H9 (cell line): ENCODE data around the gene ANO2. TPM values are rescaled to one million over a fixed set of nuclear protein-coding genes. Genes with fewer than 3 reads are reported as not detected.

Experiments
- DNase-seq: peaks from one replicate; pipeline ENCODE4 v3.0.0-alpha.2; 2017
- H2AFZ ChIP-seq: one replicate; pipeline ENCODE4 v1.6.1; 2013; ENCODE audit warnings: mild to moderate bottlenecking, low read length, control low read depth, moderate library complexity
- H2AK5ac ChIP-seq: 2 replicates; pipeline ENCODE4 v1.6.1; 2013; ENCODE audit warnings: low read length, control low read depth, mixed read lengths; ENCODE audit not compliant: insufficient read length
- H2BK120ac ChIP-seq: one replicate; pipeline ENCODE4 v1.6.1; 2013; ENCODE audit warnings: low read depth, mild to moderate bottlenecking, low read length, control low read depth, inconsistent platforms; ENCODE audit not compliant: poor library complexity, severe bottlenecking
- H2BK12ac ChIP-seq: 2 replicates; pipeline ENCODE4 v1.6.1; 2013; ENCODE audit warnings: low read length, control low read depth, mixed read lengths, low read depth; ENCODE audit not compliant: insufficient read length
- H2BK15ac ChIP-seq: 2 replicates; pipeline ENCODE4 v1.6.1; 2013; ENCODE audit warnings: low read depth, low read length, control low read depth
- H2BK20ac ChIP-seq: one replicate; pipeline ENCODE4 v1.6.1; 2013; ENCODE audit warnings: low read depth, mild to moderate bottlenecking, low read length, control low read depth, inconsistent platforms; ENCODE audit not compliant: poor library complexity, severe bottlenecking
- H2BK5ac ChIP-seq: 2 replicates; pipeline ENCODE4 v1.6.1; 2013; ENCODE audit warnings: low read length, control low read depth, mixed read lengths; ENCODE audit not compliant: insufficient read length
- H3K14ac ChIP-seq: 2 replicates; pipeline ENCODE4 v1.6.1; 2013; ENCODE audit warnings: low read length, control low read depth; ENCODE audit not compliant: insufficient read depth
- H3K18ac ChIP-seq: 2 replicates; pipeline ENCODE4 v1.6.1; 2013; ENCODE audit warnings: low read depth, mild to moderate bottlenecking, mixed read lengths, low read length, control low read depth; ENCODE audit not compliant: insufficient read length
- H3K23ac ChIP-seq: 2 replicates; pipeline ENCODE4 v1.6.1; 2013; ENCODE audit warnings: low read length, control low read depth, mixed read lengths, low read depth; ENCODE audit not compliant: insufficient read length
- H3K23me2 ChIP-seq: 2 replicates; pipeline ENCODE4 v1.6.1; 2013; ENCODE audit warnings: low read depth, mild to moderate bottlenecking, mixed read lengths, low read length, control low read depth; ENCODE audit not compliant: insufficient read length, poor library complexity, severe bottlenecking
- H3K27ac ChIP-seq: 2 replicates; pipeline ENCODE4 v1.5.1; 2013; ENCODE audit warnings: low read length, control low read depth, mixed read lengths, low read depth; ENCODE audit not compliant: insufficient read length
- H3K27me3 ChIP-seq: 2 replicates; pipeline ENCODE4 v1.6.1; 2013; ENCODE audit warnings: low read length, control low read depth, inconsistent platforms; ENCODE audit not compliant: insufficient read depth
- H3K4ac ChIP-seq: 2 replicates; pipeline ENCODE4 v1.6.1; 2013; ENCODE audit warnings: low read depth, mild to moderate bottlenecking, control low read depth, inconsistent platforms, low read length, moderate library complexity
- H3K4me1 ChIP-seq: 2 replicates; pipeline ENCODE4 v1.6.1; 2013; ENCODE audit warnings: low read length, control low read depth, inconsistent platforms; ENCODE audit not compliant: insufficient read depth
- H3K4me2 ChIP-seq: 2 replicates; pipeline ENCODE4 v1.6.1; 2013; ENCODE audit warnings: low read length, control low read depth, mixed read lengths; ENCODE audit not compliant: insufficient read length, insufficient read depth
- H3K56ac ChIP-seq: 2 replicates; pipeline ENCODE4 v1.6.1; 2013; ENCODE audit warnings: low read depth, mild to moderate bottlenecking, mixed read lengths, low read length, control low read depth; ENCODE audit not compliant: insufficient read length
- H3K79me1 ChIP-seq: 2 replicates; pipeline ENCODE4 v1.6.1; 2013; ENCODE audit warnings: low read depth, mild to moderate bottlenecking, moderate library complexity, low read length, control low read depth, inconsistent platforms; ENCODE audit not compliant: insufficient read depth, poor library complexity, severe bottlenecking
- H3K79me2 ChIP-seq: 2 replicates; pipeline ENCODE4 v1.6.1; 2013; ENCODE audit warnings: low read length, control low read depth, inconsistent platforms; ENCODE audit not compliant: insufficient read depth
- H3K9ac ChIP-seq: 2 replicates; pipeline ENCODE4 v1.6.1; 2013; ENCODE audit warnings: low read length, control low read depth, mixed read lengths; ENCODE audit not compliant: insufficient read length; ENCODE audit errors: extremely low read depth
- H3K9me3 ChIP-seq: one replicate; pipeline ENCODE4 v1.6.1; 2013; ENCODE audit warnings: low read depth, low read length, inconsistent platforms; ENCODE audit not compliant: control insufficient read depth
- H3T11ph ChIP-seq: one replicate; pipeline ENCODE4 v1.6.1; 2013; ENCODE audit warnings: mild to moderate bottlenecking, low read length, control low read depth, inconsistent platforms
- H4K20me1 ChIP-seq: one replicate; pipeline ENCODE4 v1.6.1; 2013; ENCODE audit not compliant: control insufficient read depth, insufficient read length, insufficient read depth
- H4K5ac ChIP-seq: 2 replicates; pipeline ENCODE4 v1.6.1; 2013; ENCODE audit warnings: low read depth, mild to moderate bottlenecking, mixed read lengths, low read length, control low read depth; ENCODE audit not compliant: insufficient read length
- H4K8ac ChIP-seq: replicated peaks from 2 replicates; pipeline ENCODE4 v1.6.1; 2013; ENCODE audit warnings: low read length, control low read depth, mixed read lengths, low read depth; ENCODE audit not compliant: insufficient read length
- H4K91ac ChIP-seq: 2 replicates; pipeline ENCODE4 v1.6.1; 2013; ENCODE audit warnings: low read depth, mild to moderate bottlenecking, moderate library complexity, mixed read lengths, low read length, control low read depth; ENCODE audit not compliant: insufficient read length
- H3K27ac Mint-ChIP-seq, 3 experiments: 2 replicates in 2 of 3; 3 replicates in 1 of 3; pipeline ENCODE4 v1.8.0; 2020 to 2021; ENCODE audit warnings: mixed read lengths in 3 of 3, mild to moderate bottlenecking in 1 of 3, moderate library complexity in 1 of 3
- H3K27me3 Mint-ChIP-seq: 2 replicates; pipeline ENCODE4 v1.8.0; 2021; ENCODE audit warnings: low read depth, mild to moderate bottlenecking, moderate library complexity, mixed read lengths
- H3K36me3 Mint-ChIP-seq, 3 experiments: 2 replicates in 2 of 3; 3 replicates in 1 of 3; pipeline ENCODE4 v1.8.0; 2020 to 2021; ENCODE audit warnings: low read depth in 3 of 3, mixed read lengths in 3 of 3; ENCODE audit not compliant: insufficient read depth in 1 of 3
- H3K4me1 Mint-ChIP-seq, 2 experiments: 2 replicates each; pipeline ENCODE4 v1.8.0; 2020; ENCODE audit warnings: mixed read lengths in 2 of 2
- H3K4me3 Mint-ChIP-seq, 2 experiments: 2 replicates in 1 of 2; 3 replicates in 1 of 2; pipeline ENCODE4 v1.8.0; 2020 to 2021; ENCODE audit warnings: mild to moderate bottlenecking in 2 of 2, mixed read lengths in 2 of 2, moderate library complexity in 1 of 2
- H3K9me3 Mint-ChIP-seq, 2 experiments: 2 replicates in 1 of 2; 3 replicates in 1 of 2; pipeline ENCODE4 v1.8.0; 2020; ENCODE audit warnings: mild to moderate bottlenecking in 2 of 2, mixed read lengths in 2 of 2, moderate library complexity in 1 of 2
- WGBS: extraction: QIAGEN DNeasy Blood & Tissue Kit; methylation state at CpG from one replicate; pipeline ENCODE4 v1.1.7; 2013; ENCODE audit warnings: missing lambda C conversion rate, low lambda C conversion rate, mixed read lengths; ENCODE audit not compliant: insufficient read length; ENCODE audit errors: extremely low coverage; 5-methylcytosine and 5-hydroxymethylcytosine counted together
- total RNA-seq: library from RNA; stranded (reverse); gene quantifications from 2 replicates; pipeline ENCODE4 v1.2.1, GENCODE V29; 2021
- TF ChIP-seq, protein P1 (sequence below): fragments of 200-600 bp; sonication (generic); conservative IDR thresholded peaks from 3 replicates; pipeline ENCODE4 v1.8.0; 2021; ENCODE audit warnings: antibody characterized with exemption, mild to moderate bottlenecking

ANO2 gene
- total RNA-seq, 1 experiment from 2014 or later, result 3.8 TPM

DNA sequence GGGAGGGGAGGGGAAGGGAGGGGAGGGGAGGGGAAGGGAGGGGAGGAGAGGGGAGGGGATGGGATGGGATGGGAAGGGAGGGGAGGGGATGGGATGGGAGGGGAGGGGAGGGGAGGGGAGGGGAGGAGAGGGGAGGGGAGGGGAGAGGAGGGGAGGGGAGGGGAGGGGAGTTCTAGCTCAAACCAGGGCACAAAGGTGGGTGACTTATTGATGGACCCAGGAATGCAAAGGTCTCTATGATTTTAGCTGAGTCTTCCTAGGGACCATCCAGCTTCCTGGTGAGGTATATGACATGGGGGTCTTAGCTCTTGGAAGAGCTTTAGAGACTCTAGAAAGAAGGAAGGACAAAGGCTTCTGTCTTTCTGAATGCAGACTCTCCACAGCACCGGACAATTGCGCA lies 42.3 kb downstream of the ANO2 start:
- H3K4me1 ChIP-seq, result no peaks in the 10 kb centered on the region; the same call in 1 of the 2 replicates
- no peak overlapping the region for H2AK5ac ChIP-seq
- H4K20me1 ChIP-seq, result no peaks in the 10 kb centered on the region
- Mint-ChIP-seq H3K36me3 (no peaks in the 10 kb centered on the region; a peak in 1 of 7 replicates), H3K27ac (no peak overlapping the region; a peak in 1 of 7 replicates), H3K9me3 (no peaks in the 10 kb centered on the region; a peak in 1 of 5 replicates), H3K27me3 (peaks cover 2% of the 10 kb centered on the region), H3K4me3 (no peak overlapping the region), H3K4me1 (peaks cover 22 to 24% of the 10 kb centered on the region in 2 experiments)
- no peaks in the 10 kb centered on the region for H3K9me3 ChIP-seq
- WGBS, result no CpG with 5 or more reads among the region's 2 CpGs
- no peak overlapping the region for H3K27ac ChIP-seq
- H4K5ac ChIP-seq, result no peak overlapping the region
- H2BK20ac ChIP-seq, result no peak overlapping the region
- H3K56ac ChIP-seq, result no peak overlapping the region
- H4K8ac ChIP-seq, result no peak overlapping the region
- H4K91ac ChIP-seq, result no peak overlapping the region
- no peak overlapping the region for H2BK15ac ChIP-seq
- DNase-seq, result no peak
- H3K23ac ChIP-seq, result no peak overlapping the region
- no peaks in the 10 kb centered on the region for H3K27me3 ChIP-seq
- H3K18ac ChIP-seq, result no peak overlapping the region
- no peak overlapping the region for H3T11ph ChIP-seq
- no peaks in the 10 kb centered on the region for H3K79me1 ChIP-seq
- H3K4ac ChIP-seq, result no peak overlapping the region
- no peak overlapping the region for H3K14ac ChIP-seq
- TF ChIP-seq, protein P1, sequence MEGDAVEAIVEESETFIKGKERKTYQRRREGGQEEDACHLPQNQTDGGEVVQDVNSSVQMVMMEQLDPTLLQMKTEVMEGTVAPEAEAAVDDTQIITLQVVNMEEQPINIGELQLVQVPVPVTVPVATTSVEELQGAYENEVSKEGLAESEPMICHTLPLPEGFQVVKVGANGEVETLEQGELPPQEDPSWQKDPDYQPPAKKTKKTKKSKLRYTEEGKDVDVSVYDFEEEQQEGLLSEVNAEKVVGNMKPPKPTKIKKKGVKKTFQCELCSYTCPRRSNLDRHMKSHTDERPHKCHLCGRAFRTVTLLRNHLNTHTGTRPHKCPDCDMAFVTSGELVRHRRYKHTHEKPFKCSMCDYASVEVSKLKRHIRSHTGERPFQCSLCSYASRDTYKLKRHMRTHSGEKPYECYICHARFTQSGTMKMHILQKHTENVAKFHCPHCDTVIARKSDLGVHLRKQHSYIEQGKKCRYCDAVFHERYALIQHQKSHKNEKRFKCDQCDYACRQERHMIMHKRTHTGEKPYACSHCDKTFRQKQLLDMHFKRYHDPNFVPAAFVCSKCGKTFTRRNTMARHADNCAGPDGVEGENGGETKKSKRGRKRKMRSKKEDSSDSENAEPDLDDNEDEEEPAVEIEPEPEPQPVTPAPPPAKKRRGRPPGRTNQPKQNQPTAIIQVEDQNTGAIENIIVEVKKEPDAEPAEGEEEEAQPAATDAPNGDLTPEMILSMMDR, result no peak
- H3K9ac ChIP-seq, result no peak overlapping the region
- H2BK5ac ChIP-seq, result no peak overlapping the region
- no peak overlapping the region for H2BK120ac ChIP-seq
- no peak overlapping the region for H2AFZ ChIP-seq
- no peak overlapping the region for H3K4me2 ChIP-seq
- H2BK12ac ChIP-seq, result no peak overlapping the region
- H3K23me2 ChIP-seq, result no peaks in the 10 kb centered on the region
- H3K79me2 ChIP-seq, result no peaks in the 10 kb centered on the region
